Hepatocyte (in vitro differentiated cells): ENCODE measurements around the gene BANK1. TPM values are rescaled to one million over a fixed set of nuclear protein-coding genes. Genes with fewer than 3 reads are reported as not detected.

ENCODE experiments used
- DNase-seq: peaks from one replicate; pipeline ENCODE4 v3.0.0-alpha.2; 2016; ENCODE audit warnings: low spot score
- H2AFZ ChIP-seq: fragments of 200-600 bp; sonication (generic); 2 replicates; pipeline ENCODE4 v1.6.0; 2016; ENCODE audit warnings: antibody characterized with exemption, mild to moderate bottlenecking
- H3K27ac ChIP-seq: fragments of 200-600 bp; sonication (generic); 2 replicates; pipeline ENCODE4 v1.5.1; 2016; ENCODE audit warnings: mild to moderate bottlenecking
- H3K27me3 ChIP-seq: fragments of 200-600 bp; sonication (generic); 2 replicates; pipeline ENCODE4 v1.6.1; 2016
- H3K36me3 ChIP-seq: fragments of 200-600 bp; sonication (generic); replicated peaks from 2 replicates; pipeline ENCODE4 v1.5.1; 2016; ENCODE audit warnings: low read depth; ENCODE audit not compliant: insufficient read depth
- H3K4me1 ChIP-seq: fragments of 200-600 bp; sonication (generic); 2 replicates; pipeline ENCODE4 v1.5.1; 2016; ENCODE audit warnings: mild to moderate bottlenecking, moderate library complexity; ENCODE audit not compliant: insufficient read depth
- H3K4me2 ChIP-seq: fragments of 200-600 bp; sonication (generic); 2 replicates; pipeline ENCODE4 v1.6.0; 2016
- H3K4me3 ChIP-seq: fragments of 200-600 bp; sonication (generic); 2 replicates; pipeline ENCODE4 v1.5.1; 2016; ENCODE audit warnings: mild to moderate bottlenecking
- H3K79me2 ChIP-seq: fragments of 200-600 bp; sonication (generic); 2 replicates; pipeline ENCODE4 v1.6.0; 2017; ENCODE audit warnings: mild to moderate bottlenecking
- H3K9me2 ChIP-seq: fragments of 200-600 bp; sonication (generic); replicated peaks from 2 replicates; pipeline ENCODE4 v1.6.0; 2017; ENCODE audit warnings: mild to moderate bottlenecking; ENCODE audit not compliant: insufficient read depth
- H3K9me3 ChIP-seq: fragments of 200-600 bp; sonication (generic); 2 replicates; pipeline ENCODE4 v1.5.1; 2016; ENCODE audit warnings: low read depth, mild to moderate bottlenecking
- H4K20me1 ChIP-seq: fragments of 200-600 bp; sonication (generic); 2 replicates; pipeline ENCODE4 v1.6.0; 2016; ENCODE audit warnings: mild to moderate bottlenecking; ENCODE audit not compliant: insufficient read depth, poor library complexity, severe bottlenecking
- CTCF ChIP-seq: fragments of 200-600 bp; sonication (generic); IDR thresholded peaks from 2 replicates; pipeline ENCODE4 v1.5.1; 2016; ENCODE audit warnings: antibody characterized with exemption, mild to moderate bottlenecking; ENCODE audit not compliant: poor library complexity
- EZH2 ChIP-seq: fragments of 200-600 bp; sonication (generic); IDR thresholded peaks from 2 replicates; pipeline ENCODE4 v1.6.1; 2016; ENCODE audit warnings: antibody characterized with exemption, mild to moderate bottlenecking, borderline replicate concordance
- EZH2phosphoT487 ChIP-seq: fragments of 200-600 bp; sonication (generic); IDR thresholded peaks from one replicate; pipeline ENCODE4 v1.6.1; 2018; ENCODE audit warnings: antibody characterized with exemption, mild to moderate bottlenecking, low read depth, moderate library complexity; ENCODE audit not compliant: unreplicated experiment, severe bottlenecking
- WGBS: methylation state at CpG from one replicate; pipeline ENCODE4 v1.1.6; 2016; ENCODE audit warnings: low lambda C conversion rate; ENCODE audit errors: missing lambda C conversion rate; 5-methylcytosine and 5-hydroxymethylcytosine counted together
- polyA plus RNA-seq: library from polyadenylated mRNA; unstranded; fragments of >200 nt; fragmentation: Nextera tagmentation; extraction: Ambion mirVana; gene quantifications from 2 replicates; pipeline ENCODE4 v1.2.1, GENCODE V29; 2016
- total RNA-seq: library from RNA; depleted of rRNA; stranded (reverse); fragments of >200 nt; gene quantifications from 2 replicates; pipeline ENCODE4 v1.2.3, GENCODE V29; 2014

Gene BANK1
- total and polyA plus RNA-seq, 2 experiments from 2014 or later = 0.17 to 0.29 TPM

- Histone ChIP-seq H3K4me3 (no peak overlapping the region), H3K9me2 (no peaks in the 10 kb centered on the region), H3K4me1 (peaks cover 3% of the 10 kb centered on the region), H3K27ac (no peak overlapping the region), H2AFZ (no peak overlapping the region), H3K4me2 (no peak overlapping the region), H3K9me3 (no peaks in the 10 kb centered on the region), H3K27me3 (no peaks in the 10 kb centered on the region), H4K20me1 (no peaks in the 10 kb centered on the region), H3K36me3 (no peaks in the 10 kb centered on the region), H3K79me2 (no peaks in the 10 kb centered on the region)
- TF ChIP-seq EZH2 (no peak), EZH2phosphoT487 (no peak), CTCF (no peak)
- no peak for DNase-seq
These were observed 41.3 kb downstream of the BANK1 start for GRCh38 chr4:101831816-101832215.

- Histone ChIP-seq H3K79me2 (no peaks in the 10 kb centered on the region), H3K9me3 (no peaks in the 10 kb centered on the region), H3K27me3 (no peaks in the 10 kb centered on the region), H3K4me3 (no peak overlapping the region), H3K36me3 (no peaks in the 10 kb centered on the region), H3K4me2 (no peak overlapping the region), H4K20me1 (no peaks in the 10 kb centered on the region), H2AFZ (no peak overlapping the region), H3K4me1 (peaks cover 3% of the 10 kb centered on the region), H3K9me2 (no peaks in the 10 kb centered on the region), H3K27ac (no peak overlapping the region)
- TF ChIP-seq CTCF (no peak), EZH2phosphoT487 (no peak), EZH2 (no peak)
- WGBS = 94% methylated on average over 1 of the region's 1 CpG
- no peak for DNase-seq
These were observed 43.0 kb downstream of the BANK1 start for GRCh38 chr4:101833480-101833879.

GRCh38 chr4:101835121-101835904 lies 44.8 kb downstream of the BANK1 start:
- H3K9me2 ChIP-seq = no peaks in the 10 kb centered on the region
- peak overlapping the region; percentile 16 for H3K4me2 ChIP-seq
- H3K79me2 ChIP-seq = no peaks in the 10 kb centered on the region
- no peaks in the 10 kb centered on the region for H4K20me1 ChIP-seq
- no peaks in the 10 kb centered on the region for H3K27me3 ChIP-seq
- no peak for TF ChIP-seq EZH2
- peak; percentile 15 for DNase-seq
- H3K27ac ChIP-seq = no peak overlapping the region
- H3K4me1 ChIP-seq = peaks cover 3% of the 10 kb centered on the region
- no peak overlapping the region for H3K4me3 ChIP-seq
- no peaks in the 10 kb centered on the region for H3K36me3 ChIP-seq
- H3K9me3 ChIP-seq = no peaks in the 10 kb centered on the region
- peak overlapping the region; percentile 9 for H2AFZ ChIP-seq
- 54% methylated on average over 2 of the region's 2 CpGs for WGBS

- Histone ChIP-seq H4K20me1 (no peaks in the 10 kb centered on the region), H3K27me3 (no peaks in the 10 kb centered on the region), H3K4me2 (no peak overlapping the region), H3K4me3 (no peak overlapping the region), H3K9me3 (no peaks in the 10 kb centered on the region), H3K36me3 (no peaks in the 10 kb centered on the region), H3K9me2 (no peaks in the 10 kb centered on the region), H2AFZ (no peak overlapping the region), H3K4me1 (no peaks in the 10 kb centered on the region), H3K27ac (no peak overlapping the region), H3K79me2 (no peaks in the 10 kb centered on the region)
- TF ChIP-seq CTCF = no peak
- no peak for TF ChIP-seq EZH2phosphoT487
- TF ChIP-seq EZH2 = no peak
- no peak for DNase-seq
- WGBS = 93% methylated on average over 1 of the region's 1 CpG
These were observed 52.5 kb downstream of the BANK1 start for GRCh38 chr4:101843054-101843453.
